ENCODE measurements around the gene CHKA.

DNA sequence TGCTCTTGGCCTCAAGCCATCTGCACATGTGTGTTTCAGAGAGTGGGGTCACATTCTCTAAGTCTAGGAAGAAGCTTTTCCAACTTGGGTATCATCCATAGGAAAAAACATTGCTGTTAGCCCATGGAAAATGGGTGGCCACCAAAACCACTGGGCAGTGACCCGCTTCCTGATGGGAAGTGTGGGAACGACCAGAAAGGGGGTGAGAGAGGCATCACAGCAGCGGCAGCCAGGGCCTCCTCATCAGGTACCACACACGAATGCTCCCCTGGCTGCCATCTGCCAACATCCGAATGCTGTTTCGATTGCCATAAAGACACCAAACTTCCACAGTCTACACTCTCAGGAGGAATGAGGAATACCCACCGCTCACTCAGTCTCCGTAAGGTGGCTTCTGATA, 40.3 kb downstream of the CHKA start:
- TF ChIP-seq, protein P1, sequence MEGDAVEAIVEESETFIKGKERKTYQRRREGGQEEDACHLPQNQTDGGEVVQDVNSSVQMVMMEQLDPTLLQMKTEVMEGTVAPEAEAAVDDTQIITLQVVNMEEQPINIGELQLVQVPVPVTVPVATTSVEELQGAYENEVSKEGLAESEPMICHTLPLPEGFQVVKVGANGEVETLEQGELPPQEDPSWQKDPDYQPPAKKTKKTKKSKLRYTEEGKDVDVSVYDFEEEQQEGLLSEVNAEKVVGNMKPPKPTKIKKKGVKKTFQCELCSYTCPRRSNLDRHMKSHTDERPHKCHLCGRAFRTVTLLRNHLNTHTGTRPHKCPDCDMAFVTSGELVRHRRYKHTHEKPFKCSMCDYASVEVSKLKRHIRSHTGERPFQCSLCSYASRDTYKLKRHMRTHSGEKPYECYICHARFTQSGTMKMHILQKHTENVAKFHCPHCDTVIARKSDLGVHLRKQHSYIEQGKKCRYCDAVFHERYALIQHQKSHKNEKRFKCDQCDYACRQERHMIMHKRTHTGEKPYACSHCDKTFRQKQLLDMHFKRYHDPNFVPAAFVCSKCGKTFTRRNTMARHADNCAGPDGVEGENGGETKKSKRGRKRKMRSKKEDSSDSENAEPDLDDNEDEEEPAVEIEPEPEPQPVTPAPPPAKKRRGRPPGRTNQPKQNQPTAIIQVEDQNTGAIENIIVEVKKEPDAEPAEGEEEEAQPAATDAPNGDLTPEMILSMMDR (IDR thresholded peaks at IDR 0.05), result no peak
- no peak for TF ChIP-seq EP300 (IDR thresholded peaks at IDR 0.05)

All from stomach (tissue), 4 donors.